ENCODE measurements around the gene LRMDA. TPM values are rescaled to one million over a fixed set of nuclear protein-coding genes. Genes with fewer than 3 reads are reported as not detected.

Gene LRMDA
- total RNA-seq, 6 experiments from 2014 or later = 0.32 TPM; not detected in 5

GRCh38 chr10:75525646-75526045 is 94.2 kb downstream of the LRMDA start:
- H3K27me3 Mint-ChIP-seq (ENCODE audit: insufficient read depth) = no peaks in the 10 kb centered on the region; the same call in 1 of the 2 replicates
- 0 out of 2 replicates have a peak, but pooled peaks cover 3% of the 10 kb centered on the region for H3K9me3 Mint-ChIP-seq
- no peaks in the 10 kb centered on the region for H3K4me1 Mint-ChIP-seq (ENCODE audit: low read depth)
- TF ChIP-seq, protein P1, sequence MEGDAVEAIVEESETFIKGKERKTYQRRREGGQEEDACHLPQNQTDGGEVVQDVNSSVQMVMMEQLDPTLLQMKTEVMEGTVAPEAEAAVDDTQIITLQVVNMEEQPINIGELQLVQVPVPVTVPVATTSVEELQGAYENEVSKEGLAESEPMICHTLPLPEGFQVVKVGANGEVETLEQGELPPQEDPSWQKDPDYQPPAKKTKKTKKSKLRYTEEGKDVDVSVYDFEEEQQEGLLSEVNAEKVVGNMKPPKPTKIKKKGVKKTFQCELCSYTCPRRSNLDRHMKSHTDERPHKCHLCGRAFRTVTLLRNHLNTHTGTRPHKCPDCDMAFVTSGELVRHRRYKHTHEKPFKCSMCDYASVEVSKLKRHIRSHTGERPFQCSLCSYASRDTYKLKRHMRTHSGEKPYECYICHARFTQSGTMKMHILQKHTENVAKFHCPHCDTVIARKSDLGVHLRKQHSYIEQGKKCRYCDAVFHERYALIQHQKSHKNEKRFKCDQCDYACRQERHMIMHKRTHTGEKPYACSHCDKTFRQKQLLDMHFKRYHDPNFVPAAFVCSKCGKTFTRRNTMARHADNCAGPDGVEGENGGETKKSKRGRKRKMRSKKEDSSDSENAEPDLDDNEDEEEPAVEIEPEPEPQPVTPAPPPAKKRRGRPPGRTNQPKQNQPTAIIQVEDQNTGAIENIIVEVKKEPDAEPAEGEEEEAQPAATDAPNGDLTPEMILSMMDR (IDR thresholded peaks at IDR 0.05) = no peak
- H3K4me3 Mint-ChIP-seq = no peak overlapping the region
- no peak for DNase-seq
- no peak overlapping the region for H3K27ac Mint-ChIP-seq
- H3K36me3 Mint-ChIP-seq (ENCODE audit: low read depth) = no peaks in the 10 kb centered on the region

DNA sequence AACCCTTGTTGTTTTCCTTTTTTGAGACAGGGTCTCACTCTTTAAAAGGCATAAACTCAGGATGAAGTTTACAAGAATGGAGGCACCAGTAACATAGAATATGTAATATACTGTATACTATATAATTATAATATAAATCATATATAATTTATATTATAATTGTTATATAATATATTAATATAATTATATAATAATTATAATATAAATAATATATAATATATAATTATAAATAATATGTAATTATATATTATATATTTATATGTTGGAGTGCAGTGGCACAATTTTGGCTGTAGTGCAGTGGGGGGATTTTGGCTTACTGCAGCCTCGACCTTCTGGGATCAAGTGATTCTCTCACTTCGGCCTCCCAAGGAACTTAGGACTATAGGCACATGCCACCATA is 96.1 kb downstream of the LRMDA start:
- peaks cover 2% of the 10 kb centered on the region; the same call in 1 of the 2 replicates for H3K27me3 Mint-ChIP-seq (ENCODE audit: insufficient read depth)

GRCh38 chr10:75528392-75528791 is 97.0 kb downstream of the LRMDA start:
- no peak overlapping the region for H3K27ac Mint-ChIP-seq
- no peak for DNase-seq
- peaks cover 2% of the 10 kb centered on the region; the same call in 1 of the 2 replicates for H3K27me3 Mint-ChIP-seq (ENCODE audit: insufficient read depth)
- TF ChIP-seq, protein P1 (IDR thresholded peaks at IDR 0.05) = no peak
- no peaks in the 10 kb centered on the region for H3K4me1 Mint-ChIP-seq (ENCODE audit: low read depth)
- peaks cover 6% of the 10 kb centered on the region; the same call in 1 of the 2 replicates for H3K9me3 Mint-ChIP-seq
- H3K36me3 Mint-ChIP-seq (ENCODE audit: low read depth) = no peaks in the 10 kb centered on the region
- H3K4me3 Mint-ChIP-seq = no peak overlapping the region

More for the DNA sequence above, 96.1 kb downstream of the LRMDA start:
- Mint-ChIP-seq H3K4me3 (no peak overlapping the region), H3K36me3 (ENCODE audit: low read depth) (no peaks in the 10 kb centered on the region), H3K9me3 (peaks cover 6% of the 10 kb centered on the region; the same call in 1 of the 2 replicates), H3K27ac (no peak overlapping the region), H3K4me1 (ENCODE audit: low read depth) (no peaks in the 10 kb centered on the region)
- DNase-seq = no peak
- TF ChIP-seq, protein P1 (IDR thresholded peaks at IDR 0.05) = no peak

DNA sequence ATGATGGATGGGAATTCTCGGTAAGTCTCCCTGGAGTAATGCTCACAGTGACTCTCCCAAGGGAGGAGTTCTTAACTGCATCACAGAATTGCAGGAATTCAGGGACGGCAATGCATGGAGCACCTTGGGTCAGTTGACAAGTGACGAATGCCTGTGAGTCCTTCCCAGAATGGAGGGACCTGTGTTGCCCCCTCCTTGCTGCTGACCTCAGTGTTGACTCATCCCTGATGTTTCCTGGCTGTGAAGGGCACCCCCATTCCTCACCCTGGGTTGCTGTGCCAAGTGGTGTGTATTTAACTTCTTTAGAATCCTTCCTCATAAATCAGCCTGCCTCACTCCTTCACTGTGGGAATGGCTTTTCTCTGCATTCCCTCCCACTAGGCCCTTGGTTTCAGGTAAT is 98.9 kb downstream of the LRMDA start:
- no peaks in the 10 kb centered on the region for H3K36me3 Mint-ChIP-seq (ENCODE audit: low read depth)
- H3K9me3 Mint-ChIP-seq = peaks cover 6% of the 10 kb centered on the region; the same call in 1 of the 2 replicates
- TF ChIP-seq, protein P1 (IDR thresholded peaks at IDR 0.05) = no peak
- no peak overlapping the region for H3K4me3 Mint-ChIP-seq
- no peak for DNase-seq
- peaks cover 2% of the 10 kb centered on the region; the same call in 1 of the 2 replicates for H3K27me3 Mint-ChIP-seq (ENCODE audit: insufficient read depth)
- H3K4me1 Mint-ChIP-seq (ENCODE audit: low read depth) = no peaks in the 10 kb centered on the region
- H3K27ac Mint-ChIP-seq = no peak overlapping the region

GRCh38 chr10:75531571-75532031 is 100.2 kb downstream of the LRMDA start:
- DNase-seq = no peak
- TF ChIP-seq, protein P1 (IDR thresholded peaks at IDR 0.05) = no peak

More at GRCh38 chr10:75531571-75532031, 100.2 kb downstream of the LRMDA start:
- Mint-ChIP-seq H3K4me1 (ENCODE audit: low read depth) (no peaks in the 10 kb centered on the region), H3K27me3 (ENCODE audit: insufficient read depth) (peaks cover 2% of the 10 kb centered on the region; the same call in 1 of the 2 replicates), H3K4me3 (no peak overlapping the region), H3K27ac (no peak overlapping the region), H3K9me3 (peaks cover 6% of the 10 kb centered on the region; the same call in 1 of the 2 replicates), H3K36me3 (ENCODE audit: low read depth) (no peaks in the 10 kb centered on the region)
